SK-N-SH (cell line): Measurements from ENCODE around the gene NTSR2. TPM values are rescaled to one million over a fixed set of nuclear protein-coding genes. Genes with fewer than 3 reads are reported as not detected.
A peak's percentile ranks its signal among the peaks of the same experiment; 100 is the strongest.

ENCODE experiments used
- CTCF ChIA-PET: fragments of 300-600, 350-600 bp; formaldehyde crosslinking; extraction: SDS; loops from one replicate; lab custom pipeline; 2021; lab: Yijun Ruan, JAX
- POLR2A ChIA-PET: fragments of 350-600 bp; sonication (Branson Sonifier 250); formaldehyde crosslinking; extraction: SDS; loops from one replicate; lab custom pipeline; 2020; ENCODE audit warnings: antibody characterized with exemption, inconsistent platforms; lab: Yijun Ruan, JAX
- DNase-seq: peaks from one replicate; pipeline ENCODE4 v3.0.0; 2012
- H2AFZ ChIP-seq: fragments of 200-600 bp; sonication (generic); 2 replicates; pipeline ENCODE4 v1.8.1; 2016; ENCODE audit warnings: antibody characterized with exemption, mild to moderate bottlenecking, low read depth
- H3F3A ChIP-seq: fragments of 200-600 bp; sonication (generic); replicated peaks from 2 replicates; pipeline ENCODE3; 2016; ENCODE audit warnings: antibody characterized with exemption, mild to moderate bottlenecking; ENCODE audit not compliant: insufficient read depth
- H3K27ac ChIP-seq, 2 experiments: fragments of 200-500 bp in 1 of 2; fragments of 200-600 bp in 1 of 2; sonication (Bioruptor generic) in 1 of 2; sonication (generic), shearing (Covaris generic) in 1 of 2; 2 replicates each; pipeline versions ENCODE4 v1.5.1 to v1.6.1; 2014 to 2016; ENCODE audit warnings: low read depth in 2 of 2, inconsistent platforms in 1 of 2, low read length in 1 of 2, mild to moderate bottlenecking in 1 of 2, mixed read lengths in 1 of 2
- H3K27me3 ChIP-seq: fragments of 200-600 bp; sonication (generic), shearing (Covaris generic); 2 replicates; pipeline ENCODE4 v1.6.1; 2016; ENCODE audit warnings: mixed run types; ENCODE audit not compliant: insufficient read depth
- H3K36me3 ChIP-seq, 2 experiments: fragments of 200-500 bp in 1 of 2; fragments of 200-600 bp in 1 of 2; sonication (Bioruptor generic) in 1 of 2; sonication (generic) in 1 of 2; replicated peaks in 1 of 2; 2 replicates each; pipeline versions ENCODE3 to v1.5.1; 2014 to 2016; ENCODE audit warnings: low read length in 1 of 2, mild to moderate bottlenecking in 1 of 2; ENCODE audit not compliant: insufficient read depth in 2 of 2, control insufficient read depth in 1 of 2
- H3K4me1 ChIP-seq, 2 experiments: fragments of 200-500 bp in 1 of 2; fragments of 200-600 bp in 1 of 2; sonication (Bioruptor generic) in 1 of 2; sonication (generic), shearing (Covaris generic) in 1 of 2; 2 replicates each; pipeline versions ENCODE4 v1.5.1 to v1.6.1; 2014 to 2016; ENCODE audit warnings: low read depth in 1 of 2, low read length in 1 of 2, mixed run types in 1 of 2; ENCODE audit not compliant: insufficient read depth in 2 of 2, control insufficient read depth in 1 of 2
- H3K4me2 ChIP-seq: fragments of 200-600 bp; sonication (generic), shearing (Covaris generic); 2 replicates; pipeline ENCODE4 v1.6.1; 2017; ENCODE audit warnings: mixed run types
- H3K4me3 ChIP-seq, 2 experiments: fragments of 200-500 bp in 1 of 2; fragments of 200-600 bp in 1 of 2; sonication (Bioruptor generic) in 1 of 2; sonication (generic), shearing (Covaris generic) in 1 of 2; 2 replicates each; pipeline versions ENCODE4 v1.5.1 to v1.8.1; 2014 to 2016; ENCODE audit warnings: low read depth in 2 of 2, inconsistent platforms in 1 of 2, low read length in 1 of 2, mild to moderate bottlenecking in 1 of 2, mixed read lengths in 1 of 2, moderate library complexity in 1 of 2
- H3K79me2 ChIP-seq: fragments of 200-600 bp; sonication (generic); 2 replicates; pipeline ENCODE4 v1.8.1; 2017; ENCODE audit warnings: mild to moderate bottlenecking; ENCODE audit not compliant: insufficient read depth
- H3K9ac ChIP-seq: fragments of 200-600 bp; sonication (generic); 2 replicates; pipeline ENCODE4 v1.6.1; 2017; ENCODE audit warnings: mixed run types
- H3K9me2 ChIP-seq: fragments of 200-600 bp; sonication (generic); 2 replicates; pipeline ENCODE4 v1.6.1; 2017; ENCODE audit warnings: mixed run types
- H3K9me3 ChIP-seq: fragments of 200-600 bp; sonication (generic); 2 replicates; pipeline ENCODE4 v1.6.1; 2017; ENCODE audit warnings: mixed run types, mild to moderate bottlenecking, moderate library complexity
- H4K20me1 ChIP-seq: fragments of 200-600 bp; sonication (generic); 2 replicates; pipeline ENCODE4 v1.6.1; 2017; ENCODE audit warnings: mild to moderate bottlenecking, mixed run types; ENCODE audit not compliant: insufficient read depth
- CTCF ChIP-seq: fragments of 200-600 bp; sonication (generic); IDR thresholded peaks from 2 replicates; pipeline ENCODE4 v1.6.1; 2017; ENCODE audit warnings: antibody characterized with exemption, mild to moderate bottlenecking, moderate library complexity
- FOSL2 ChIP-seq: IDR thresholded peaks from 2 replicates; pipeline ENCODE4 v1.4.0; 2012; ENCODE audit warnings: low read depth, mild to moderate bottlenecking, moderate library complexity, borderline replicate concordance
- GATA2 ChIP-seq: sonication (generic); formaldehyde crosslinking; IDR thresholded peaks from 2 replicates; pipeline ENCODE4 v1.5.0; 2020; ENCODE audit warnings: mild to moderate bottlenecking, missing genetic modification reagents
- NFIC ChIP-seq: IDR thresholded peaks from 2 replicates; pipeline ENCODE4 v1.4.0; 2012; ENCODE audit warnings: borderline replicate concordance
- PBX3 ChIP-seq: IDR thresholded peaks from 2 replicates; pipeline ENCODE4; 2012
- RAD21 ChIP-seq: IDR thresholded peaks from 2 replicates; pipeline ENCODE4 v1.6.1; 2012; ENCODE audit warnings: mild to moderate bottlenecking, low read length
- REST ChIP-seq: IDR thresholded peaks from 2 replicates; pipeline ENCODE4 v1.6.1; 2012; ENCODE audit warnings: mild to moderate bottlenecking, low read depth, low read length, moderate library complexity
- RXRA ChIP-seq: IDR thresholded peaks from 2 replicates; pipeline ENCODE4 v1.4.0; 2012; ENCODE audit warnings: low read depth, mild to moderate bottlenecking, borderline replicate concordance
- SIN3A ChIP-seq: IDR thresholded peaks from 2 replicates; pipeline ENCODE4 v1.6.1; 2012; ENCODE audit warnings: low read depth, mild to moderate bottlenecking, low read length, moderate library complexity, borderline replicate concordance
- YY1 ChIP-seq: IDR thresholded peaks from 2 replicates; pipeline ENCODE4 v1.4.0; 2012; ENCODE audit warnings: low read depth, mild to moderate bottlenecking
- WGBS: methylation state at CpG from one replicate; pipeline ENCODE4 v1.1.6; 2017; ENCODE audit warnings: low lambda C conversion rate; 5-methylcytosine and 5-hydroxymethylcytosine counted together
- polyA plus RNA-seq, 3 experiments: library from polyadenylated mRNA; depleted of rRNA; stranded (reverse); fragments of >200 nt; gene quantifications; 2 replicates each; pipeline ENCODE4 v1.2.3, GENCODE V29; 2012

The NTSR2 gene
- polyA plus RNA-seq, 1 of the 3 experiments (the other 2 are of a cell fraction): not detected

GRCh38 chr2:11718606-11719005, 48.6 kb upstream of the NTSR2 start:
- POLR2A ChIA-PET: interaction anchor here (0.8 to 2.9 kb wide), 11 partner anchors 12 to 56 kb away, joined by 3 to 16 read pairs (median 5); partner anchors contain the start of gene LPIN1

GRCh38 chr2:11717623-11718022, 47.6 kb upstream of the NTSR2 start:
- Histone ChIP-seq H3K4me3 (no peak overlapping the region), H3K27ac (peak overlapping the region in 1 of 2 experiments; percentile 13; a peak in 1 of 4 replicates), H3K9me2 (no peaks in the 10 kb centered on the region), H4K20me1 (no peaks in the 10 kb centered on the region), H3K27me3 (peaks cover 23% of the 10 kb centered on the region; the same call in 1 of the 2 replicates), H3F3A (no peaks in the 10 kb centered on the region), H3K9ac (no peak overlapping the region), H2AFZ (no peak overlapping the region), H3K79me2 (no peaks in the 10 kb centered on the region), H3K4me2 (no peak overlapping the region), H3K9me3 (no peaks in the 10 kb centered on the region), H3K4me1 (peaks cover 0 to 51% of the 10 kb centered on the region in 2 experiments; a peak in 2 of 4 replicates), H3K36me3 (no peaks in the 10 kb centered on the region)
- DNase-seq: no peak
- POLR2A ChIA-PET: interaction anchor here (1.2 to 2.9 kb wide), 2 partner anchors 21 to 27 kb away, joined by 4 to 16 read pairs; no protein-coding TSS in a partner anchor
- WGBS: 56% methylated on average over 1 of the region's 1 CpG
- CTCF ChIA-PET: interaction anchor here (1.7 to 13.0 kb wide), 6 partner anchors 12 to 68 kb away, joined by 3 to 130 read pairs (median 24); partner anchors contain the start of gene LPIN1
- TF ChIP-seq PBX3: no peak

More at GRCh38 chr2:11718606-11719005, 48.6 kb upstream of the NTSR2 start:
- TF ChIP-seq CTCF (no peak), RXRA (no peak)
- Histone ChIP-seq H3K79me2 (no peaks in the 10 kb centered on the region), H3K4me3 (no peak overlapping the region), H3F3A (no peaks in the 10 kb centered on the region), H2AFZ (no peak overlapping the region), H3K4me1 (peaks cover 0 to 51% of the 10 kb centered on the region in 2 experiments; a peak in 2 of 4 replicates), H3K9me3 (no peaks in the 10 kb centered on the region), H3K36me3 (no peaks in the 10 kb centered on the region), H3K4me2 (no peak overlapping the region), H3K9me2 (no peaks in the 10 kb centered on the region), H3K9ac (no peak overlapping the region), H3K27me3 (peaks cover 27% of the 10 kb centered on the region; the same call in 1 of the 2 replicates), H4K20me1 (no peaks in the 10 kb centered on the region), H3K27ac (peak overlapping the region in 1 of 2 experiments; percentile 98; a peak in 2 of 4 replicates)
- CTCF ChIA-PET: interaction anchor here (0.7 to 13.0 kb wide), 16 partner anchors 9 to 289 kb away, joined by 3 to 130 read pairs (median 6); partner anchors contain the start of gene LPIN1
- no peak for DNase-seq
- 60% methylated on average over 5 of the region's 5 CpGs for WGBS

GRCh38 chr2:11716689-11717321, 46.8 kb upstream of the NTSR2 start:
- Histone ChIP-seq H3K27ac (no peak overlapping the region), H3K9ac (no peak overlapping the region), H3F3A (no peaks in the 10 kb centered on the region), H3K9me3 (no peaks in the 10 kb centered on the region), H3K9me2 (no peaks in the 10 kb centered on the region), H3K27me3 (peaks cover 23% of the 10 kb centered on the region; the same call in 1 of the 2 replicates), H4K20me1 (no peaks in the 10 kb centered on the region), H3K4me1 (peaks cover 0 to 51% of the 10 kb centered on the region in 2 experiments; a peak in 2 of 4 replicates), H3K4me2 (no peak overlapping the region), H2AFZ (no peak overlapping the region), H3K4me3 (no peak overlapping the region), H3K36me3 (no peaks in the 10 kb centered on the region), H3K79me2 (no peaks in the 10 kb centered on the region)
- WGBS: 75% methylated on average over 8 of the region's 8 CpGs
- DNase-seq: no peak
- POLR2A ChIA-PET: interaction anchor here (2.9 kb wide), 1 partner anchor 20 kb away, joined by 16 read pairs; no protein-coding TSS in a partner anchor
- CTCF ChIA-PET: interaction anchor here (3.2 to 13.0 kb wide), 4 partner anchors 21 to 68 kb away, joined by 20 to 130 read pairs (median 28); partner anchors contain the start of gene LPIN1
- TF ChIP-seq REST (no peak), SIN3A (no peak), RAD21 (no peak), PBX3 (no peak), YY1 (no peak), NFIC (no peak), FOSL2 (no peak), GATA2 (CRISPR knock-in tag) (no peak)
